T-helper 22 cell (primary cell): ENCODE results near the gene GDNF.

Source experiments
- DNase-seq: peaks from one replicate; pipeline ENCODE4 v3.0.0-alpha.2; 2020; ENCODE audit warnings: low read depth

The GDNF gene

DNA sequence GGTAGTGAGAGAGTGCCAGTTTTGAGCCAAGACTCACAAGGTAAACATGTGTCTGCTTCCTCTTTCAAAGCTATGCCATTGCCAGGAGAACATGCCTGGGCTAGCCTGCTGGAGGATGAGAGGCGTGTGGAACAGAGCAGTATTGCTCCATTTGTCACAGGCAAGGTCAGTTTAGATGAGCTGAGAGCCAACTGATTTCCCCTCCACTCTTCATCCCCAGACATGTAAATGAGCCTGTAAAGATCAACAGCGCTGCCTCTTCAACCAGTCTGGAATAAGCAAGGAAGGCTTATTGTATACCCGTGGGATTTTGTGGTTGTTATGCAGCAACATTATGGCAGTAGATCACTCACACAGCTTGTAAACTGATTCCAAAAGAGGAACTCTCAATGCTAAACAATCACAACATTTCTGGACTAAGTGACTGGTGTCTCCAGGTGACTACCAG is 8.2 kb upstream of the GDNF start:
- no peak for DNase-seq

DNA sequence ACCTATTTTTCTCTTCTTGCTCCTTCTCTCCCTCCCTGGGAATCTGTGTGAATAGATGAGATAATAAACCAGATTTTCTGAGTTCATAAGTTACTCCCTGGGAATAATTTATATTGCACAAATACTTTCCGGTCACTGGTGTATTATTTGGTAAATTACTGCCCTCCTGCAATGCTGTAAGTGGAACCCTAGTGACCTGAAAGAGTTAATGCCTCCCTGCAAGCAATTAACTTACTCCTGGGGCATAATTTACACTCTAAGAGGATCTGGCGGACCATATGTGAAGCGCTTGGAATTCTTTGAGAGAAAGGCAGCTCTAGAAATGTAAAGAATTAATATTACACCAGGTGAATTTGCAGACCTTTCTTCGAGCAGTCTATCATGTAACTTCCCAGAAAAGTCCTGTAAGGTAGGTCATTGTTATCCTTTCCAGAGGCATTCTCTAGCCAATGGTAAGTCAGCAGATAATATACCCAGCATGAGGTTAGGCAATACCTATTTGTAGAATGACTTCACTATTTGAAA is 7.0 kb upstream of the GDNF start:
- DNase-seq: no peak

DNA sequence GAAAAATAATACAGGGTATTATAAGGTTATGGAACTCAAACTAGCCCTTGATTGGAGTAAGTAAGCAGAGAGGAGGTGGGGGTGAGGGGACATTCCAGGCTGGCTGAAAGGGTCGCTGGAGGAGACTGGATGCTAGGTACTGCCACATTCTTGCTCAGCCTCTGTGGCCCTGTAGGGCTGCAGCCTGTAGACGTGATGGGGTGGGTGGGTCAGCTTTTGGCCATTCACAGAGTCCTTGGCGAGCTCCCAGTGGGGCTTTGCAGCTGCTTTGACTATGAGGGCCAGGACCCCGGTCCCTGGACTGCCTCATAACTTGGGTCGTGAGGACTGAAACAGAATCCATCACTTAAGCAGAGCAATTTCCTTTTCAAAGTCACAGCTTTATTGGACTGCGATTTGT is 4.2 kb upstream of the GDNF start:
- DNase-seq: no peak

DNA sequence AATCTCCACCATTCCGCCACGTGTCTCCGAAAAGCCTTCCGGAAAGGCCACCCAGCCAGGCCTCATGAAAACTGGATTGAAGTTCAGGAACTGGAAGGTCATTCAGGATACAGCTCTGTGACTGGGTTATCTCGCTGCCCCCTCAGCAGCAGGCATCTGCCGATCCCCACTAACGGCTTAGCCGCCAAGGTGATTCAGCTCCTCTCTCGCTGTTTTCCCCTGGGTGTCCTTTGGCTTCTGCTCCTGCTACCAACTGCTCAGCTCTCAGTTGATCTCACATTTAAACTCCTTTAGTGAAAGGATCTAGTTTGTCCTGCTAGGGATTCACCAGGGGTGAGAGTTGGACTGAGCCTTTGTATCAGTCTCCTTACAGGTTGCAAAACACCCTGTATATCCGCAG is 2.2 kb upstream of the GDNF start:
- no peak for DNase-seq

DNA sequence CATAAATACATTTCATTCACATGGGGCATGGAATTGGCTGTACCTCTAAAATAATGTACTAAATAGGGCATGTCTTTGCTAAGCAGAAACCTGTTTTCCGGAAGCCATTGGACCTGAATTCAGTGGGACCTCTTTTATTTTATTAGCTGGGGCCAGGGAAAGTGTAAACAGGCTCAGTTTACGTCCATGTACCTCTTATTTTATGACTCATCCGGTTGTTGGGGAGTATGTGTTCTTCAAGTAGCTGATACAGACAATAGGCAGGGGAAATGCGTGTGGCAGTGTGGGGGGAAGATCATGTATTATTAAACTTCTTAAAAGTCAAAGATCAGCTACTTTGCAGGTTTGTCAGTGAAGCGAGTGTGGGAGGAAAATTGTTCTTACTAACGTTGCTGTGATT is 1.4 kb upstream of the GDNF start:
- DNase-seq: no peak

DNA sequence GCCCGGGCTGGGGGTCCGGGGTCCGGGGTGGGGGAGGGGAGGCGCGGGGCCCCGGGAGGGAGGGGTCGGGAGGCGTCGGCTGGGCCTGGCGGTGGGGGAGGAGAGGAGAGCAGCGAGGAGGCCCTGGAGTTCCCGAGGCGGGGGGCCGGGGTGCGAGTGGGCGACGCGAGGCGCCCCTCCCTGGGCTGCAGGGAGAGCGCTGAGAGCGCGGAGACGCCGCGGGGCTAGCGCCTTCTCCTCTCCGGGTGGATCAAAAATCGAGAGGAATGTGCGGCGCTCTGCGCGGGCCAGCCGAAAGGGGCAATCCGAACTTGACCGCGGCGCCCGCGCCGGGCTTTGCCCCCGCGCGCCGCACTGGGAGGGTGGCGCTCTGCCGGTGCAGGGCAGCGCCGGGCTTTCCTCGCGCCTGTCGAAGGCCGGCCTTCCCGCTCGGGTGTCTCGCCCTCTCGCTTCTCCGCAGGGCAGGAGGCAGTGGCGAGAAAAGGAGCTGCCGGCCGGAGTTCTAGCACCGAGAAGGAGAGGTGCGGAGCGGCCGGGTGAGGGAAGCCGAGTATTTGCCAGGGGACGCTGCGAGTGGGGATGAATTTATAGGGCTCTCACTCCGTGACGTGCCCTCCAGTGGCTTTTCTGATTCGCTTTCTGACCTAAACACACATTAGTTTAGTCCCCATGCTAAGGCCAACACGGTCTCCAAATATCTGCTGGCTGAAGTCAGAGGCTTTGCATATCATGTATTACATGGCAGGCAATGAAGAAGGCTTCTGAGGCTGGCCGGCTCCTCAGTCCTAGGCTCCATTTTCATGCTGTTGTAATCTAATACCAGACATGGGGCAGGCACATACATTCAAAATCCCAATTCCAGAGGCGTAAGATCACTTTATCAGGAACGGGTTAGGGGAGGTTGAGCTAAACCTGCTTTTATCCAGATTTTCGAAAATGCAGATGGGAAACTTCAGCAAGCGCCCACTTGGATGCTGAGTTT is 503 bp upstream of the GDNF start:
- no peak for DNase-seq

DNA sequence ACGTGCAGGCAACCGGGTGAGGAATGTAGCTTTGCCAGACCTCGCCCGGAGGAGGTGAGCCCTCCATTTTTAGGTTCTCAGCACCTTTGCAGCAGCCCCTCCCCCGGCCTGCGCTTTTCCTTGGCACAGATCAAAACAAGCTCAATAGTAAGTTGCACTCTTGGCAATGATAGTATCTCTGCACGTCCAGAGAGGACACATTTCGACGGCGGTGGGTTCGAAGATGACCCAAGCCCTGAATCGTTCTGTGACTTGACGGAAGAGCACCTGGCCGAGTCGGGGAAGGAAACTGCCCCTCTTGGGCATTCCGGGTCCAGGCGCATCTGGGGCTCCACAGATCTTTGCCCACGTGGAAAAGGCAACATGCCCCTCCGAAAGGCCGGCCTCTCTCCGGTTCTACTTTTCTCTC is 904 bp downstream of the GDNF start:
- no peak for DNase-seq

DNA sequence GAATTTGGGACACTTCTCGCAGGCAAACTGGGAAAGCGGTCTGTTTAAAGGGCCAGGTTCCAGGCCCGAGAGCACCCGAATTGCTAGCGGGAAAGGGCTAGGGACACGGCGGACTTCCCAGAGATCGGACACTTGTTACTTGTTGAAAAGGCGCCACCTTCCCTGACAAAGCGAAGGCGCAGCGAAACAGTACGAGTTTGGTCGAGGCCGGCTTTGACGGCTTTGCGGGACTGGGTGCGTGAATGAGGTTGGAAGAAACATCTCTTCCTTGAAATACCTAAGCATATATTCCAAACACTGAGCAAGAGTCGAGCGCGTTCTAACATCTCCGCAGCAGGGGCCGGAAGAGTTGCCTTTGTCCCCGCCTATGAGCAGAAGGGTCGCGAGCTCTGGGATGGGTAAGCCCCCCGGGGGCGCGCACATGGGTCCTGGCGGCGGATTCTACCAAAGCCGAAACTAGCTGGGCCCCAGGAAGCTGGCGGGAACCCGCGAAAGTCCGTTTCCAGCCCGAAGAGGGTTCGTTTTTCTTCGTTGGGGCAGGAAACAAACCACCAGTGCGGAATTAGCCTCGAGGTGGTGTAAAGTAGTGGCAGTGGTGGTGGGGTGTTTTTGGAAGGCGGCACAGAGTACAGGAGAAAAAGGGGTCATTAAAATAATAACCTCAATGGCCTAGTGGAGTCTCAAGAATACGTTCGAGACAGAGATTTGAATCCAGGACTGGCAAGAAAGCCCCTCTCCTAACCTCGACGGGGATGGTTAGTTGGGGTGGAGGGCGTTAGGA is 1.5 kb downstream of the GDNF start:
- no peak for DNase-seq

DNA sequence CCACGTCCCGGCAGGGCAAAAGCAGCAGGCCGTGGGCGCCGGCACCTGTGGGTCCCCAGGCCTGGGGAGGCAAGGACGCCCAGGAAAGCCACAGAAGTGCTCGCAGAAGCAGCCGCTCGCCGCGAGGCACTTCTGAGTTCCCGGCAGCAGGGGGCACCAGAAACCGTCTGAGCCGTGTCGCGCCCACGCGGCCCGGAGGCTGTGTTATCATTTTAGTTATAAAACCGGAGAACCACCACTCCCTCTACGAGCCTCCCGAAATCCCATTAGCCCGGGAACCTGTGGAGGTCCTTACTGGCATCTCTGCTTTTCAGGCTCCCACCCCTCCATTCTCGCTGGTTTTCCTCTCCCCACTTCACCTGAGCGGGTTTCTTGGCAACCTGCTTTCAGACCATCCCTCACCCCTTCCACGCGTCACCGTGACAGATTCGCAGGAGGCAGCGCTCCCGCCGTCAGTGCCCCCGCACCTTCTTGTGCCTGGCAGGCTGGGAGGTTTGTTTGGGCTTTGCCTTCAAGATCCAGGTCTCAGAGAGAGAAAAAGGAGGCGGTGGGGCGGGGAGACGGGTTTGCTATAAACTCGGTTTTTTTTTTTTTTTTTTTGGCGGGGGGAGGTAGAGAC is 2.3 kb downstream of the GDNF start:
- DNase-seq: no peak

DNA sequence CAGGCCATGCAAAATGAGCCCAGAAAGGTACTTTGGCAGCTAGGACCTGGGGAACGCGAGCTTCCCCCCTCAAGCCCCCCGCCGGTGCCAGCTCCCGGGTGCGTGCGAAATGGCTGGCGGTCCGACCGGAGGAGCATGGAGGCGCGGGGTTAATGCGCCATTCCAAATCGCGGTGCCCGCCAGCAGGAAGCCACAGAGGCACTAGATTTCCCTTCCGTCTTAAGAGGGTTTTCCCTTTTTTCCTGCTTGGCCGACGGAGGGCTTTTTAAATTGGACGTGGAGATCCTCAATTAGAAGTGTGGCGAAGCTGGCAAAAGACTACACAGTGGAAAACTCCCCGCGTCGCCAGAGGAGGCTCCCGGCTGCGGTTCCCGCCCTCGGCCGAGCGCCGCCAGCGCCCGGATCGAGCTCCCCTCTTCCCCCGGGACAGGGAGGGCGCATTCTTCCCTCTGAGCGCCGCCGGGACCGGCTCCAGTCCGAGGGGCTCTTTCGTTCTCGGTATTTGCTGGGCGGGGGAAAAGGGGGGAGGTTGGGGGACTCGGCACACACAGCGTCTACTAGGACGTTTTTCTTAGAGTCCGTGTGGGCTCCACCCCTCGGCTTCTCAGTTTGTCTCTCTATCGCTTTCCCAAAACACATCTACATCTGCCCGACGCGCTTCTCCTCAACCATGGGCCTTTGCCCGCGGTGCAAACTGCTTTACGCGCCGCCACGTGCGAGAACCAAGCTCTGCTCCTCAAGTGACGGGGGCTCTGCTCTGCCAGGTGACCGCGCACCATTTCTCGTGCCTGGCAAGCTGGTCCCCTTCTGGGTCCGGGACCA is 3.0 kb downstream of the GDNF start:
- no peak for DNase-seq

DNA sequence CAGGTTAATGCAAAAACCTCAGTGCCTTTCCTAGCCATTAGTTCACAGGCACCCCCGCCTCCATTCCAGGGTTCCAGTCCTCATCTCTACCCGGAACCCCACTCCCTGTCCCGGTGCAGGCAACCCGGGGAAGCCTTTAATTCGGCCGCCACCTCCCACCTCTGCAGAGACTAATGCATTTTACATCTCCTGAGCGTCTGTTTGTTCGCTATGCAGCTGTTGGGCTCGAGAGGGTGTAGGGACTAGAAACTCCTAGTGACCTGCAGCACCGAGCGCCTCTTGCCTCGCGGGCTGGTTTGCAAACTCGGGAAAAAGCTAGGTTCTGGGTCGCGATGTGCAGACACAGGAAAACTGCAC is 3.6 kb downstream of the GDNF start:
- no peak for DNase-seq

DNA sequence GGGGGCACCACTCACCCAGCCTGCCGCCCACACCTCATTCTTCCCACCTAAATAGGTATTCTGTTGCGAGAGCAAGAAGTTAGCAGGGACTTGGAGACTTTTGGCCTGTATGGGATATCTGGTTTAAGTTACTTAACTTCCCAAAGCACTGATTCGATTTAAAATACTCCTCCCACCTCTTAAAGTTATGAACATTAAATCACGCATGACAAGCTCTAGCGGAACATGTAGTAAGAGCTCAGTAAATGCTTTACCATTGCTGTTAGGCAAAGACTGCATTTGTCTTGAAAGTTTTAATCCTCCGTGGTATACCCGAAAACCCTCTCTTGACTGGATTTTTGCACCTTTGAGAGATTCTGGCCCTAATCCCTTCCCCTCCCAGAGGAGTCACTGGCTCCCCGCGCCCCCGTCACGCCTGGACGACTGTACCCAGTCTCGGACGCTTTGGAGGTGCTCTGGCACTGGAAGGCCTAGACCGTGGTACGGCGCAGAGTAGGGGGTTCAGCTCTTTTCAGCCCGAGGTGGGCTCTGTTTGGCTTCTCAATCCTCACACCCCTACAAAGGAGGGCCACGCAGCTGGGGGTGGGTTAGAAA is 4.4 kb downstream of the GDNF start:
- no peak for DNase-seq

DNA sequence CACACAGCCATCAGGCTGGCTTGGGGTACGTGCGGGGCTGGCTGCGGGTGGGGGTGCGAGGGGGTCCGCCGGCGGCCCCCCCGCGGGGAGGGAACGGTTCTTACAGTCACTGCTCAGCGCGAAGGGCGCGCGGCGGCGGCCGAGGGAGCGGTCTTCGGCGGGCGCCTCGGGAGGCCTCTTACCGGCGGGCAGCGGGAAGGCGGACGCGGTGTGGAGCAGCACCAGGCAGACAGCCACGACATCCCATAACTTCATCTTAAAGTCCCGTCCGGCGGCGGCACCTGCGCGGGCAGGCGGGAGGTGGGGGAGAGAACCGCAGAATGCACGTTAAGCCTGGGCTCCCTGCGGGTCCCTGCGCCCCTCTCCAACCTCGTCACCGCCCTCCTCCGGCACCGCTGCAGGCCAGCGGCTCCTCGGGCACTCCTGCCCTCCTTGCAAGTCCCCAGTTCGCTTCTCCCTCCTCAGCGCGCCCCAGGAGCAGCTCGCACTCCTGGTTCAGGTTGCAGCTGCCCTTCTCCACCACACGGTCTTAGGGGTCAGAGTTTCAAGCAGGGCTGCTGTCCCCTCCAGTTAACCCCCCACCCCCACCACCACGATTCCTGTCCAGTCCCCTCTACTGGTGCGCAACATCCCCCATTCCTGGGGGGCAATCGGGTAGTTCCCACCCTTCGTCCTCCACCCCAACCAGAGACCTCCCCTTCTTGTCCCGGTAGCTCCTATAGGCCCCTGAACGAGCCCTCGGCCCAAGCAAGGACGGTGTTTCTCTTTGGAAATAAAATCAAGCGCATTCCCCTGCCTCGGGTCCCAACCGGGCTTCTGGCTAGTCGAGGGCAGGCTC is 5.1 kb downstream of the GDNF start:
- no peak for DNase-seq

DNA sequence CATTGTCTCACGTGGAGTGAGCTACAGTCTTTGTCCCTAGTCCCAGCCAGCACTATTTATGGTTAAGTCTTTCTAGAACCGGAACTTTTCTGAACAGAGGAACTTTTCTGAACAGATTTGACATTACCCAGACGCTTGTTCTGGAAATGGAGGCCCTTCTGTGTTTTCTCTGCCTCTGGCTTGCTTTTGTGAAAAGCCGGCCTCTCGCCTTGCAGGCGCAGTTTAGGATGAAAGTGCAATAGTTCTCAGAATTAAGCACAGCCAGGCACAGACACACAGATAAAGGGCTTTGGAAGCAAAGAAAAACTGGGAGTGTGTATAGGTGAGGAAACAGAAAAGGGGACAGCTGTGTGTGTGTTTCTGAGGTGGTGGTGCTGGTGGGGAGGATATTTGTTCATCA is 5.9 kb downstream of the GDNF start:
- DNase-seq: no peak

DNA sequence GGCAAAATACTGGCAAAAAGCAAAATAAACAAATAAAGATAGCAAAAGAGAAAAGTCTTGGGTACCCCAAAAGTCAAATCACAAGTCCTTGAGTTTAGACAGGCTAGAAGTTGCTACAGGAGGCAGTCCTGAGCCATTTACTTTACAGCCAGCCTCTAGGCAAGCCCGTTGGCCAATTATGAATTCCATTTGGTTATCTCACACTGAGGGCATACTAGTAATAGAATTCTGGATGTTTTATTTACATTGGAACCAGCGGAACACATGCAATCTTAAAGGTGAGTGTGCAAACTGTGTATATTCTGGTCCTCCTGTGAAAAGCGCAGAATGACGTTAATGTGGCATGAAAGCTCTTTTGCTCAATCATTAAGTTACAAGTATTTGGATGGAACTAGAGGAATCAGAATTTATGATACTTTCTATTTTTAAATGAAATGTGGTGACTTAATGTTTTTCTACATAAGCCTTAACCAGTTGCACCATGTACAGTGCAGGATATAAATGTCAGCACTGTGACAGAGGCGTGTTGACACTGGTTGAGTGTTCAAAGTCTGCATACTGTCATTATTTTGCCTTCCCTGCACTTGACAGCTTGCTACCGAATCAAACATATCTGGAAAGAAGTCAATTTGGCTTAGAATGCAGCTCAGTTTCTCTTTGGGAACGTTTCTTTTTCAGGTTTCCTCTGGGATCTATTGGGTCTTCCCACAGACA is 7.9 kb downstream of the GDNF start:
- no peak for DNase-seq

DNA sequence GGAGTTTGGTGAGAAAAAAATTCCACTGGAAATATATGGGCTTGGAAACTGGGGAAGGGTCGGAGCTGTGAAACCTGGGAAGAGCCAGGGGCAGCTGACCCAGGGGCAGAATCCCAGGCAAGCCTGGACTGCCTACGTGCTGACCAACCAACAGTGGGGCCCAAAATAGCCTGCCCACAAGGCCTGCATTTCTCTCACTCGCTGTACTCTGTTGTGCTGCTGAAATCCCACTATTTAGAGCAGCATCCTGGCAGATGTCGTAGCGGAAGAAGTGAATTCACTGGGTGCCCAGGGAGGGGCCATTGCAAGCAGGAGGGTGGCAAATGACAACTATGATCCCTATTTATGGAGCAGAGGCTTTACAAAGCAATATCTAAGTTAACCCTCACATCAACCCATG is 9.5 kb downstream of the GDNF start:
- DNase-seq: no peak

DNA sequence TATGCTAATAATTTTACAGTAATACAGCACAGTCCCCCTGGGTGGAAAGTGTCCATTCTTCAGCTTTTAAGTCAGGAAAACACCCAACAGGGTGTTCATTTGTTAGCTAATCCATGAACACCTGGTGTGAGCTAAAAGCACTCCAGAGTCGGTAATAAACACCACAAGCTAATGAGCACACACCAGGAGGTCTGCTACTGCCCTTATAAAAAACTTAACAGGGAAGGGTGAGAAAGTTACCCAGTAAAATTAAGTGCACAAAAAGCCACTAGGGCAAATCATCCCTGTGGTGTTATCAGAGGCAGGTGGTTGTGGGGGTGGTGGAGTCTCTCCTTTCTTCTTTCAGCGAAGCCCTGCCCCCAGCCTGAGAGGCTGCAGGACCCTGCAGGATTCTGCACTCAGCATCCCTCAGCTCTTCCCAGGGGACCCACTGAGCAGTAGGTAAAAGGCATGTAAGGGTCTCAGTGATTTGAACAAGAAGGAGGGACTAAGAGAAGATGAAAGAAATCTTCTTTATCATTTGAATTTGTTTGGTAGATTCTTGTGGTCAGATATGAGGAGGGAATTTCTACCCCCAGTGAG is 14.4 kb downstream of the GDNF start:
- DNase-seq: no peak

DNA sequence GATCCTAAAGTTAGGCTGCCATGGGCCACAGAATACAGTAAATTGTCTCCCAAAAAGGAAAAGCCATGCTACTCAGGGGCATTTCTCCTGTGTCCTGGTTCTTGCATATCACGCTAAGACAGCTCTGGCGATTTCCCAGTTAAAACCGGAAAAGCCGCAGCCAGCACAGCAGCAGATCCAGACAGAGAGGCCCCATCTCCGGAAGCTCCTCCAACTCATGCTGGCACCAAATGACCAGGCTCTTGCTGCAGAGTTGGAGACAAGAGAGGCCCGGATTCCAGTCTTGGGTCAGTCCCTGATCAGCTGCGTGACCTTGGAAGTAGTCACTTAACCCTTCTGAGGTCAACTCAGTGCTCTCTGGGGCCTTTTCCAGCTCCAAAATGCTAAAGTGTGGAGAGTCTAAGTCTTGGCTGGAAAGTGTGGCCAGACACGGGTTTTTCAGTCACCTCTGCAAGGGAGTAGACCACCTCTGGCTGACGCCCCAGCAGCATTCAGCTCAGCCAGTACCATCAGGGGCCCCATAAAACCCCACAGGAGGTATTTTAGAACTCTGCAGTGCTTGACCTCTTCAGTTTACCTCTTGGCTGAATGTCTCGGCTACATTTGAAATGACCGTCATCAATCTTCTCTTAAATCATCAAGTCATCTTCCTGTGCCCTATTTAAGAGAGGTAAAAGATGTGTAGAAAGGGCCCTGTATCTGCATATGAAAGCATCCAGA is 16.2 kb downstream of the GDNF start:
- no peak for DNase-seq

DNA sequence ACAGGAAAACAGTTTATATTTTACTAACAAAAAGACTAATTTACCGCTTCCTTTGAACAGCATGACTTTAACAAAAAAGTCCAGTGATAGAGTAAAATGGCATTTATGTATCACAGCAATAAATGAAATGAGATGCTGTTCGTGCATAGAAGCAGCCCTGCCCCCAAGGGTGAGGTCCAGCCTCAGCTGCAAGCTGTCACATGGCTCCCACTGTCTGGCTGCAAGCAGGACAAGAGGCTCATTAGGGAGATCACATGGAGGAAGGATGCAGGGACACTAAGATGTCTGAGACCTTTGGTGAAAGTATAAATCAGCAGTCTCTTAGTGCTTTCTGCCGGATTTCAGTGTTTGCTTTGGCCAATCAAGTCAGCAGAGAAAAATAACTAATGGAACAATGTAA is 23.0 kb downstream of the GDNF start:
- no peak for DNase-seq
